Fibroblast of lung (primary cell): ENCODE results near the gene POLR2F.

Experiments used
- EZH2 ChIP-seq: IDR thresholded peaks from 2 replicates; pipeline ENCODE4 v1.5.1; 2012; ENCODE audit warnings: low read length, control low read depth, mild to moderate bottlenecking; ENCODE audit errors: missing control alignments
- TF ChIP-seq, protein P1 (sequence below), 2 donors: IDR thresholded peaks in 1 of 2; conservative IDR thresholded peaks in 1 of 2; 1 replicate in 1 of 2; 2 replicates in 1 of 2; pipeline ENCODE4 v1.5.1; 2011 to 2012; ENCODE audit warnings: low read length in 2 of 2, control low read depth in 1 of 2, inconsistent platforms in 1 of 2, low read depth in 1 of 2, mild to moderate bottlenecking in 1 of 2

DNA sequence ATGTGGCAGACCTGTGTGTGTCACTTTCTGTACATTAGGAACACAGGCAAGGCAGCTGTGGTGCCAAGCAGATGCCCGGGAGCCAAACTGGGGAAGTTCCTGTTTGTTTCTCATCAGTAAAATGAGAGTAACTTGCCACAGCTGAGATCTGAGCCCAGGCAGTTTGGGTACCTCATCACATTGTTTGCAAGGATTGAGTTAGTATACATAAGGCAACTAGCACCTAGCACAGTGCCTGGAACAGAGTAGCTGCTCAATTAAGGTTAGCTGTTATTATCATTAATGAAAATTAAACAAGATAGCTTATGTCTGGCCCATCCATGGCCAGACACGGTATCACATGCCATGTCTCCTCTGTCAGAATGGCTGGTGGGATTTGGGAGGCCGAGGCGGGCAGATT, 23.0 kb downstream of the POLR2F start:
- TF ChIP-seq, protein P1, sequence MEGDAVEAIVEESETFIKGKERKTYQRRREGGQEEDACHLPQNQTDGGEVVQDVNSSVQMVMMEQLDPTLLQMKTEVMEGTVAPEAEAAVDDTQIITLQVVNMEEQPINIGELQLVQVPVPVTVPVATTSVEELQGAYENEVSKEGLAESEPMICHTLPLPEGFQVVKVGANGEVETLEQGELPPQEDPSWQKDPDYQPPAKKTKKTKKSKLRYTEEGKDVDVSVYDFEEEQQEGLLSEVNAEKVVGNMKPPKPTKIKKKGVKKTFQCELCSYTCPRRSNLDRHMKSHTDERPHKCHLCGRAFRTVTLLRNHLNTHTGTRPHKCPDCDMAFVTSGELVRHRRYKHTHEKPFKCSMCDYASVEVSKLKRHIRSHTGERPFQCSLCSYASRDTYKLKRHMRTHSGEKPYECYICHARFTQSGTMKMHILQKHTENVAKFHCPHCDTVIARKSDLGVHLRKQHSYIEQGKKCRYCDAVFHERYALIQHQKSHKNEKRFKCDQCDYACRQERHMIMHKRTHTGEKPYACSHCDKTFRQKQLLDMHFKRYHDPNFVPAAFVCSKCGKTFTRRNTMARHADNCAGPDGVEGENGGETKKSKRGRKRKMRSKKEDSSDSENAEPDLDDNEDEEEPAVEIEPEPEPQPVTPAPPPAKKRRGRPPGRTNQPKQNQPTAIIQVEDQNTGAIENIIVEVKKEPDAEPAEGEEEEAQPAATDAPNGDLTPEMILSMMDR (conservative IDR thresholded peaks at IDR 0.05 in 1 of 2, IDR thresholded peaks at IDR 0.05 in 1 of 2; ENCODE audit: low read depth in 1 of 2, low read length in 2 of 2), result no peak
- no peak for TF ChIP-seq EZH2
